Measurements from ENCODE around the gene TMEM59.

Gene TMEM59

GRCh38 chr1:54088385-54088784, 35.4 kb upstream of the TMEM59 start:
- H3K27ac ChIP-seq (ENCODE audit: low read depth, low read length), result no peak overlapping the region
- no peaks in the 10 kb centered on the region for H3K9me3 ChIP-seq (ENCODE audit: control insufficient read depth in 1 of 2, low read length in 2 of 2)
- H3K9ac ChIP-seq (ENCODE audit: low read depth in 1 of 2, low read length in 2 of 2), result no peak overlapping the region
- H3K4me3 ChIP-seq (ENCODE audit: low read depth in 1 of 2, low read length in 2 of 2), result no peak overlapping the region
- H3K4me1 ChIP-seq (ENCODE audit: control insufficient read depth in 1 of 2, insufficient read depth in 2 of 2, low read length in 2 of 2), result no peaks in the 10 kb centered on the region
- peaks cover 0 to 6% of the 10 kb centered on the region in 2 donors for H3K36me3 ChIP-seq (ENCODE audit: control insufficient read depth in 1 of 2, insufficient read depth in 2 of 2, low read length in 2 of 2)
- no peaks in the 10 kb centered on the region for H3K27me3 ChIP-seq (ENCODE audit: control insufficient read depth in 1 of 2, insufficient read depth in 2 of 2, low read length in 2 of 2)

- H3K27ac ChIP-seq (ENCODE audit: low read depth, low read length), result no peak overlapping the region
- no peak overlapping the region for H3K9ac ChIP-seq (ENCODE audit: low read depth in 1 of 2, low read length in 2 of 2)
- no peak overlapping the region for H3K4me3 ChIP-seq (ENCODE audit: low read depth in 1 of 2, low read length in 2 of 2)
- no peaks in the 10 kb centered on the region for H3K9me3 ChIP-seq (ENCODE audit: control insufficient read depth in 1 of 2, low read length in 2 of 2)
- peaks cover 0 to 6% of the 10 kb centered on the region in 2 donors for H3K36me3 ChIP-seq (ENCODE audit: control insufficient read depth in 1 of 2, insufficient read depth in 2 of 2, low read length in 2 of 2)
- H3K27me3 ChIP-seq (ENCODE audit: control insufficient read depth in 1 of 2, insufficient read depth in 2 of 2, low read length in 2 of 2), result no peaks in the 10 kb centered on the region
- no peaks in the 10 kb centered on the region for H3K4me1 ChIP-seq (ENCODE audit: control insufficient read depth in 1 of 2, insufficient read depth in 2 of 2, low read length in 2 of 2)
Observed at GRCh38 chr1:54086754-54087153, 33.8 kb upstream of the TMEM59 start.

- peaks cover 0 to 5% of the 10 kb centered on the region in 2 donors for H3K4me1 ChIP-seq (ENCODE audit: control insufficient read depth in 1 of 2, insufficient read depth in 2 of 2, low read length in 2 of 2)
- no peak overlapping the region for H3K4me3 ChIP-seq (ENCODE audit: low read depth in 1 of 2, low read length in 2 of 2)
- H3K9me3 ChIP-seq (ENCODE audit: control insufficient read depth in 1 of 2, low read length in 2 of 2), result no peaks in the 10 kb centered on the region
- H3K27ac ChIP-seq (ENCODE audit: low read depth, low read length), result no peak overlapping the region
- peaks cover 0 to 4% of the 10 kb centered on the region in 2 donors for H3K36me3 ChIP-seq (ENCODE audit: control insufficient read depth in 1 of 2, insufficient read depth in 2 of 2, low read length in 2 of 2)
- no peaks in the 10 kb centered on the region for H3K27me3 ChIP-seq (ENCODE audit: control insufficient read depth in 1 of 2, insufficient read depth in 2 of 2, low read length in 2 of 2)
- H3K9ac ChIP-seq (ENCODE audit: low read depth in 1 of 2, low read length in 2 of 2), result no peak overlapping the region
Observed at GRCh38 chr1:54084794-54085193, 31.8 kb upstream of the TMEM59 start.

GRCh38 chr1:54081306-54082270, 28.6 kb upstream of the TMEM59 start:
- Histone ChIP-seq H3K4me3 (ENCODE audit: low read depth in 1 of 2, low read length in 2 of 2) (no peak overlapping the region), H3K4me1 (ENCODE audit: control insufficient read depth in 1 of 2, insufficient read depth in 2 of 2, low read length in 2 of 2) (peaks cover 0 to 5% of the 10 kb centered on the region in 2 donors), H3K36me3 (ENCODE audit: control insufficient read depth in 1 of 2, insufficient read depth in 2 of 2, low read length in 2 of 2) (peaks cover 0 to 3% of the 10 kb centered on the region in 2 donors), H3K27ac (ENCODE audit: low read depth, low read length) (no peak overlapping the region), H3K9ac (ENCODE audit: low read depth in 1 of 2, low read length in 2 of 2) (no peak overlapping the region), H3K27me3 (ENCODE audit: control insufficient read depth in 1 of 2, insufficient read depth in 2 of 2, low read length in 2 of 2) (no peaks in the 10 kb centered on the region), H3K9me3 (ENCODE audit: control insufficient read depth in 1 of 2, low read length in 2 of 2) (no peaks in the 10 kb centered on the region)

- H3K27ac ChIP-seq (ENCODE audit: low read depth, low read length), result no peak overlapping the region
- no peaks in the 10 kb centered on the region for H3K36me3 ChIP-seq (ENCODE audit: control insufficient read depth in 1 of 2, insufficient read depth in 2 of 2, low read length in 2 of 2)
- H3K27me3 ChIP-seq (ENCODE audit: control insufficient read depth in 1 of 2, insufficient read depth in 2 of 2, low read length in 2 of 2), result no peaks in the 10 kb centered on the region
- peaks cover 0 to 5% of the 10 kb centered on the region in 2 donors for H3K4me1 ChIP-seq (ENCODE audit: control insufficient read depth in 1 of 2, insufficient read depth in 2 of 2, low read length in 2 of 2)
- H3K9me3 ChIP-seq (ENCODE audit: control insufficient read depth in 1 of 2, low read length in 2 of 2), result no peaks in the 10 kb centered on the region
- no peak overlapping the region for H3K4me3 ChIP-seq (ENCODE audit: low read depth in 1 of 2, low read length in 2 of 2)
- no peak overlapping the region for H3K9ac ChIP-seq (ENCODE audit: low read depth in 1 of 2, low read length in 2 of 2)
Observed at GRCh38 chr1:54080598-54081049, 27.6 kb upstream of the TMEM59 start.

GRCh38 chr1:54077359-54077758, 24.4 kb upstream of the TMEM59 start:
- Histone ChIP-seq H3K27ac (ENCODE audit: low read depth, low read length) (no peak overlapping the region), H3K9ac (ENCODE audit: low read depth in 1 of 2, low read length in 2 of 2) (no peak overlapping the region), H3K36me3 (ENCODE audit: control insufficient read depth in 1 of 2, insufficient read depth in 2 of 2, low read length in 2 of 2) (no peaks in the 10 kb centered on the region), H3K27me3 (ENCODE audit: control insufficient read depth in 1 of 2, insufficient read depth in 2 of 2, low read length in 2 of 2) (no peaks in the 10 kb centered on the region), H3K4me1 (ENCODE audit: control insufficient read depth in 1 of 2, insufficient read depth in 2 of 2, low read length in 2 of 2) (peaks cover 0 to 5% of the 10 kb centered on the region in 2 donors), H3K4me3 (ENCODE audit: low read depth in 1 of 2, low read length in 2 of 2) (no peak overlapping the region), H3K9me3 (ENCODE audit: control insufficient read depth in 1 of 2, low read length in 2 of 2) (no peaks in the 10 kb centered on the region)

GRCh38 chr1:54070171-54070837, 17.3 kb upstream of the TMEM59 start:
- Histone ChIP-seq H3K9me3 (ENCODE audit: control insufficient read depth in 1 of 2, low read length in 2 of 2) (no peaks in the 10 kb centered on the region), H3K4me1 (ENCODE audit: control insufficient read depth in 1 of 2, insufficient read depth in 2 of 2, low read length in 2 of 2) (peaks cover 6 to 9% of the 10 kb centered on the region in 2 donors), H3K9ac (ENCODE audit: low read depth in 1 of 2, low read length in 2 of 2) (no peak overlapping the region), H3K27me3 (ENCODE audit: control insufficient read depth in 1 of 2, insufficient read depth in 2 of 2, low read length in 2 of 2) (no peaks in the 10 kb centered on the region), H3K27ac (ENCODE audit: low read depth, low read length) (no peak overlapping the region), H3K36me3 (ENCODE audit: control insufficient read depth in 1 of 2, insufficient read depth in 2 of 2, low read length in 2 of 2) (no peaks in the 10 kb centered on the region), H3K4me3 (ENCODE audit: low read depth in 1 of 2, low read length in 2 of 2) (no peak overlapping the region)

GRCh38 chr1:54069791-54070170, 16.8 kb upstream of the TMEM59 start:
- Histone ChIP-seq H3K36me3 (ENCODE audit: control insufficient read depth in 1 of 2, insufficient read depth in 2 of 2, low read length in 2 of 2) (no peaks in the 10 kb centered on the region), H3K9ac (ENCODE audit: low read depth in 1 of 2, low read length in 2 of 2) (no peak overlapping the region), H3K4me3 (ENCODE audit: low read depth in 1 of 2, low read length in 2 of 2) (no peak overlapping the region), H3K9me3 (ENCODE audit: control insufficient read depth in 1 of 2, low read length in 2 of 2) (no peaks in the 10 kb centered on the region), H3K4me1 (ENCODE audit: control insufficient read depth in 1 of 2, insufficient read depth in 2 of 2, low read length in 2 of 2) (peaks cover 6 to 9% of the 10 kb centered on the region in 2 donors), H3K27me3 (ENCODE audit: control insufficient read depth in 1 of 2, insufficient read depth in 2 of 2, low read length in 2 of 2) (no peaks in the 10 kb centered on the region), H3K27ac (ENCODE audit: low read depth, low read length) (no peak overlapping the region)

GRCh38 chr1:54064299-54064698, 11.3 kb upstream of the TMEM59 start:
- Histone ChIP-seq H3K36me3 (ENCODE audit: control insufficient read depth in 1 of 2, insufficient read depth in 2 of 2, low read length in 2 of 2) (no peaks in the 10 kb centered on the region), H3K27me3 (ENCODE audit: control insufficient read depth in 1 of 2, insufficient read depth in 2 of 2, low read length in 2 of 2) (no peaks in the 10 kb centered on the region), H3K4me1 (ENCODE audit: control insufficient read depth in 1 of 2, insufficient read depth in 2 of 2, low read length in 2 of 2) (no peaks in the 10 kb centered on the region), H3K9ac (ENCODE audit: low read depth in 1 of 2, low read length in 2 of 2) (no peak overlapping the region), H3K27ac (ENCODE audit: low read depth, low read length) (no peak overlapping the region), H3K9me3 (ENCODE audit: control insufficient read depth in 1 of 2, low read length in 2 of 2) (no peaks in the 10 kb centered on the region), H3K4me3 (ENCODE audit: low read depth in 1 of 2, low read length in 2 of 2) (no peak overlapping the region)

GRCh38 chr1:54054438-54054749, 1.4 kb upstream of the TMEM59 start:
- peak overlapping the region; percentile 94 to 99 for H3K4me3 ChIP-seq (ENCODE audit: low read depth in 1 of 2, low read length in 2 of 2)
- no peaks in the 10 kb centered on the region for H3K36me3 ChIP-seq (ENCODE audit: control insufficient read depth in 1 of 2, insufficient read depth in 2 of 2, low read length in 2 of 2)
- no peak overlapping the region for H3K27ac ChIP-seq (ENCODE audit: low read depth, low read length)
- H3K9ac ChIP-seq (ENCODE audit: low read depth in 1 of 2, low read length in 2 of 2), result peak overlapping the region; percentile 86 to 87
- peaks cover 6 to 23% of the 10 kb centered on the region in 2 donors for H3K4me1 ChIP-seq (ENCODE audit: control insufficient read depth in 1 of 2, insufficient read depth in 2 of 2, low read length in 2 of 2)
- no peaks in the 10 kb centered on the region for H3K27me3 ChIP-seq (ENCODE audit: control insufficient read depth in 1 of 2, insufficient read depth in 2 of 2, low read length in 2 of 2)
- no peaks in the 10 kb centered on the region for H3K9me3 ChIP-seq (ENCODE audit: control insufficient read depth in 1 of 2, low read length in 2 of 2)

All from duodenal mucosa (tissue), 2 donors.